ENCODE measurements around the gene CFAP52.

DNA sequence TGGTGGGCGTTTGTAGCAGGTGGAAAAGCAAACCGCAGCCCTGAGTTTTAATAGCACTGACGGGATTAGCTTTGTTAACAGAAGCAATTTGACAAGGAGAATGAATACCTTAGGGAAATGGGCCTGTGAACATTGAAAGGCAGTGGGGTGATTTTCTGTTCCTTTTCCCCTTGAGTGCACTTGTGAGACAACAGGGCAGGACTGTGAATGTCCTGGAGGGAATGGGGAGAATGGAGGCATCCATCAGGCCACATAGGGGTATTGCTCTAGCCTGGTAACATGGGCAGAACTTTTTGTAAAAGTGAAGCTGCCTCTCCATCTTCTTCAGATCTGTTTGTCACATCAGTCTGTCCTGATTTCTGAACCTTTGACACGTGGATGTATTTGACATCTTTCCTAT, 95.1 kb downstream of the CFAP52 start:
- TF ChIP-seq, protein P1, sequence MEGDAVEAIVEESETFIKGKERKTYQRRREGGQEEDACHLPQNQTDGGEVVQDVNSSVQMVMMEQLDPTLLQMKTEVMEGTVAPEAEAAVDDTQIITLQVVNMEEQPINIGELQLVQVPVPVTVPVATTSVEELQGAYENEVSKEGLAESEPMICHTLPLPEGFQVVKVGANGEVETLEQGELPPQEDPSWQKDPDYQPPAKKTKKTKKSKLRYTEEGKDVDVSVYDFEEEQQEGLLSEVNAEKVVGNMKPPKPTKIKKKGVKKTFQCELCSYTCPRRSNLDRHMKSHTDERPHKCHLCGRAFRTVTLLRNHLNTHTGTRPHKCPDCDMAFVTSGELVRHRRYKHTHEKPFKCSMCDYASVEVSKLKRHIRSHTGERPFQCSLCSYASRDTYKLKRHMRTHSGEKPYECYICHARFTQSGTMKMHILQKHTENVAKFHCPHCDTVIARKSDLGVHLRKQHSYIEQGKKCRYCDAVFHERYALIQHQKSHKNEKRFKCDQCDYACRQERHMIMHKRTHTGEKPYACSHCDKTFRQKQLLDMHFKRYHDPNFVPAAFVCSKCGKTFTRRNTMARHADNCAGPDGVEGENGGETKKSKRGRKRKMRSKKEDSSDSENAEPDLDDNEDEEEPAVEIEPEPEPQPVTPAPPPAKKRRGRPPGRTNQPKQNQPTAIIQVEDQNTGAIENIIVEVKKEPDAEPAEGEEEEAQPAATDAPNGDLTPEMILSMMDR (IDR thresholded peaks at IDR 0.05; ENCODE audit: borderline replicate concordance, extremely low read depth, low read length, poor library complexity, severe bottlenecking) = no peak
- no peak for TF ChIP-seq EZH2 (IDR thresholded peaks at IDR 0.05; ENCODE audit: borderline replicate concordance, low read depth, low read length, severe bottlenecking)
